Sciatic nerve (tissue), 2 donors: ENCODE measurements around the gene PROS1. TPM values are rescaled to one million over a fixed set of nuclear protein-coding genes. Genes with fewer than 3 reads are reported as not detected.
"Not testable (repeated sequence)": the region's sequence is repeated elsewhere in the genome, so short reads cannot be mapped to it uniquely, and the experiment has no call there.

ENCODE experiments used
- ATAC-seq: fragments of 200-7000 bp; cut with Tn5 transposase; one replicate; pipeline ENCODE4 v1.9.1; 2020; ENCODE audit warnings: mild to moderate bottlenecking, moderate library complexity
- DNase-seq: peaks from one replicate; pipeline ENCODE4 v3.0.0-alpha.2; 2020; ENCODE audit warnings: low spot score
- intact Hi-C: fragments of 100-400 bp; cut with DNase I; formaldehyde crosslinking; loops from one replicate; pipeline ENCODE4 v1.14.2; 2022
- total RNA-seq: library from RNA; stranded (reverse); fragmentation: NEBNext Ultra II Directional; extraction: Animal tissue kit (Norgen Biotek cat#: 25700); gene quantifications from one replicate; pipeline ENCODE4 v1.2.1, GENCODE V29; 2021
- donor health status: DM: no; HTN: no; CAD: no.
- donor health status: DM: no; HTN: no; CAD: no.

The PROS1 gene
- total RNA-seq, 1 donor from 2014 or later: 261 TPM

- peak; percentile 27 for ATAC-seq
- intact Hi-C loops: no loop called here
- no peak for DNase-seq
These were observed 66.6 kb downstream of the PROS1 start for GRCh38 chr3:93907132-93907531.

- ATAC-seq (peak; percentile 45), DNase-seq (no peak)
- intact Hi-C loops: no loop called here
These were observed 67.5 kb downstream of the PROS1 start for GRCh38 chr3:93906245-93906644.

GRCh38 chr3:93904568-93904967, 69.1 kb downstream of the PROS1 start:
- intact Hi-C loops: no loop called here

GRCh38 chr3:93878250-93879017, 95.3 kb downstream of the PROS1 start:
- intact Hi-C loops, DNase-seq, ATAC-seq: not testable (repeated sequence)

More at GRCh38 chr3:93904568-93904967, 69.1 kb downstream of the PROS1 start:
- no peak for ATAC-seq
- DNase-seq: no peak

- DNase-seq, ATAC-seq, intact Hi-C loops: not testable (repeated sequence)
These were observed 96.3 kb downstream of the PROS1 start for GRCh38 chr3:93877427-93877826.

- ATAC-seq, intact Hi-C loops: not testable (repeated sequence)
These were observed 100.3 kb downstream of the PROS1 start for GRCh38 chr3:93873412-93873811.

GRCh38 chr3:93867425-93867824, 106.3 kb downstream of the PROS1 start:
- DNase-seq: no peak

More at GRCh38 chr3:93873412-93873811, 100.3 kb downstream of the PROS1 start:
- not testable (repeated sequence) for DNase-seq

GRCh38 chr3:93861017-93861416, 112.7 kb downstream of the PROS1 start:
- no peak for ATAC-seq
- intact Hi-C loops: no loop called here
- DNase-seq: no peak

More at GRCh38 chr3:93867425-93867824, 106.3 kb downstream of the PROS1 start:
- no peak for ATAC-seq
- intact Hi-C loops: no loop called here

- intact Hi-C loops: no loop called here
- no peak for ATAC-seq
- no peak for DNase-seq
These were observed 118.3 kb downstream of the PROS1 start for GRCh38 chr3:93855401-93855800.

GRCh38 chr3:93852228-93852627, 121.5 kb downstream of the PROS1 start:
- intact Hi-C loops, ATAC-seq: not testable (repeated sequence)

GRCh38 chr3:93843981-93844380, 129.7 kb downstream of the PROS1 start:
- DNase-seq (no peak), ATAC-seq (peak; percentile 79)
- intact Hi-C loops: no loop called here

More at GRCh38 chr3:93852228-93852627, 121.5 kb downstream of the PROS1 start:
- DNase-seq: not testable (repeated sequence)

GRCh38 chr3:93839193-93839592, 134.5 kb downstream of the PROS1 start:
- DNase-seq, ATAC-seq, intact Hi-C loops: not testable (repeated sequence)

Other genes starting within 250 kb of the PROS1 start
- gene ARL13B, start 6.3 kb upstream of the PROS1 start, total RNA-seq: 29.7 TPM
- gene STX19, start 54.7 kb upstream of the PROS1 start, total RNA-seq: 0.31 TPM
- gene DHFR2, start 89.0 kb upstream of the PROS1 start, total RNA-seq: 11.5 TPM
- gene NSUN3, start 89.2 kb upstream of the PROS1 start, total RNA-seq: 14.0 TPM